Chondrocyte (in vitro differentiated cells): ENCODE measurements around the gene NDUFV3. TPM values are rescaled to one million over a fixed set of nuclear protein-coding genes. Genes with fewer than 3 reads are reported as not detected.

Experiments
- DNase-seq: peaks from one replicate; pipeline ENCODE4 v3.0.0; 2021; ENCODE audit warnings: mixed read lengths, low spot score
- H3K27ac Mint-ChIP-seq: one replicate; pipeline ENCODE4 v1.8.0; 2021; ENCODE audit warnings: mild to moderate bottlenecking, moderate library complexity, mixed read lengths; ENCODE audit not compliant: unreplicated experiment
- H3K27me3 Mint-ChIP-seq: 2 replicates; pipeline ENCODE4 v1.8.0; 2021; ENCODE audit warnings: low read depth, mixed read lengths
- H3K36me3 Mint-ChIP-seq: 2 replicates; pipeline ENCODE4 v1.8.0; 2021; ENCODE audit warnings: low read depth, mixed read lengths
- H3K4me1 Mint-ChIP-seq: 2 replicates; pipeline ENCODE4 v1.8.0; 2021; ENCODE audit warnings: low read depth, mild to moderate bottlenecking, mixed read lengths
- H3K4me3 Mint-ChIP-seq: one replicate; pipeline ENCODE4 v1.8.0; 2021; ENCODE audit warnings: mild to moderate bottlenecking, moderate library complexity, mixed read lengths; ENCODE audit not compliant: unreplicated experiment
- H3K9me3 Mint-ChIP-seq: 2 replicates; pipeline ENCODE4 v1.8.0; 2021; ENCODE audit warnings: low read depth, mixed read lengths
- total RNA-seq: library from RNA; stranded (reverse); gene quantifications from 3 replicates; pipeline ENCODE4 v1.2.1, GENCODE V29; 2021
- TF ChIP-seq, protein P1 (sequence below): fragments of 200-600 bp; sonication (generic); IDR thresholded peaks from 2 replicates; pipeline ENCODE4 v1.5.0; 2021; ENCODE audit warnings: antibody characterized with exemption, mild to moderate bottlenecking, moderate library complexity

Gene NDUFV3
- total RNA-seq, 1 donor from 2014 or later: 41.7 TPM

DNA sequence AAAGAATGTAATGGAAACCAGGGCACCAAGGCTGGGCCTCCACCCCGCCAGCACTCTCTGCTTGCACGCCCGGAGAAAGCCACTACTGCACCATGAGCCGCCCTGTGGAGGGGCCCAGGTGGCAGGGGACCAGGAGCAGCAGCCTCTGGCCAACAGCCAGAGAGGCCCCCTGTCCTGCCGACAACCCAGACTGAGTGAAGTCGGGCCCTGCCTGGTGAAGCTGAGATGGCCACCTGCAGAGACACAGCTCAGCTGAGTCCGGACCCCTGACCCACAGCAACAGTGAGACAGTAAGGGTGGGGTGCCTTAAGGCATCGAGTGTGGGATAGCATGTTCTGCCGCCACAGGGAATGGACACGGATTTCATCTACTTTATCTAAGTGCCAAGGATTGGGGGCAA lies 42.6 kb upstream of the NDUFV3 start:
- H3K9me3 Mint-ChIP-seq: no peaks in the 10 kb centered on the region
- no peak overlapping the region for H3K27ac Mint-ChIP-seq
- peaks cover 36% of the 10 kb centered on the region for H3K36me3 Mint-ChIP-seq
- H3K27me3 Mint-ChIP-seq: no peaks in the 10 kb centered on the region
- TF ChIP-seq, protein P1, sequence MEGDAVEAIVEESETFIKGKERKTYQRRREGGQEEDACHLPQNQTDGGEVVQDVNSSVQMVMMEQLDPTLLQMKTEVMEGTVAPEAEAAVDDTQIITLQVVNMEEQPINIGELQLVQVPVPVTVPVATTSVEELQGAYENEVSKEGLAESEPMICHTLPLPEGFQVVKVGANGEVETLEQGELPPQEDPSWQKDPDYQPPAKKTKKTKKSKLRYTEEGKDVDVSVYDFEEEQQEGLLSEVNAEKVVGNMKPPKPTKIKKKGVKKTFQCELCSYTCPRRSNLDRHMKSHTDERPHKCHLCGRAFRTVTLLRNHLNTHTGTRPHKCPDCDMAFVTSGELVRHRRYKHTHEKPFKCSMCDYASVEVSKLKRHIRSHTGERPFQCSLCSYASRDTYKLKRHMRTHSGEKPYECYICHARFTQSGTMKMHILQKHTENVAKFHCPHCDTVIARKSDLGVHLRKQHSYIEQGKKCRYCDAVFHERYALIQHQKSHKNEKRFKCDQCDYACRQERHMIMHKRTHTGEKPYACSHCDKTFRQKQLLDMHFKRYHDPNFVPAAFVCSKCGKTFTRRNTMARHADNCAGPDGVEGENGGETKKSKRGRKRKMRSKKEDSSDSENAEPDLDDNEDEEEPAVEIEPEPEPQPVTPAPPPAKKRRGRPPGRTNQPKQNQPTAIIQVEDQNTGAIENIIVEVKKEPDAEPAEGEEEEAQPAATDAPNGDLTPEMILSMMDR: no peak
- peaks cover under 1% of the 10 kb centered on the region for H3K4me1 Mint-ChIP-seq
- no peak overlapping the region for H3K4me3 Mint-ChIP-seq
- no peak for DNase-seq

DNA sequence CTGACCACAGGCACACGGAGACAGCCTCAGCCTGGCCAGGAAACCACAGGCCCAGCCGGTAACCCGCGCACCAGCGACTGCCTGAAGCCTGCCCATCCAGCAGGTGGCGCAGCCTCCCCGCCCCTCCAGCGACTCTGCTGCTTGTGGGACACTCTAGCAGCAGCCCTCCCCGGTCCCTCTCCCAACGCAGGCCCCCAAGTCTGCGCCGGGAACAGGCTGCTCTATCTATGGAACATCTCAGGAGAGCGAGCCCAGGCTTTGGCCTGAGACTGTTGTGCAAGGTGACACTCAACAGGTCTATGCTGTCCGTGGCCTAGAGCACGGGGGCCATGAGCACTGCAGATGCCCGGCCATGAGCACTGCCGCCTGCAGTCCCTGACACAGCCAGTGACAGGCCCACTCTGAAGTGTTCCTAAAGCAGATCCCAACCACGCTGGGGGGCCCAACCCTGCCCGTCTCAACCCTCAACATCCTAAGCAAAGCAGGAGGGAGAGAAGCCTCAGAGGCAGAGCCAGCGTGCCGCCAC lies 42.2 kb upstream of the NDUFV3 start:
- Mint-ChIP-seq H3K27me3 (no peaks in the 10 kb centered on the region), H3K4me3 (no peak overlapping the region), H3K9me3 (no peaks in the 10 kb centered on the region), H3K27ac (no peak overlapping the region), H3K36me3 (peaks cover 37% of the 10 kb centered on the region), H3K4me1 (no peaks in the 10 kb centered on the region)
- DNase-seq: no peak
- TF ChIP-seq, protein P1: peak; percentile 65

GRCh38 chr21:42851812-42852665 lies 41.1 kb upstream of the NDUFV3 start:
- H3K4me3 Mint-ChIP-seq: no peak overlapping the region
- DNase-seq: no peak
- H3K4me1 Mint-ChIP-seq: no peaks in the 10 kb centered on the region
- peaks cover 35% of the 10 kb centered on the region for H3K36me3 Mint-ChIP-seq
- no peaks in the 10 kb centered on the region for H3K27me3 Mint-ChIP-seq
- no peaks in the 10 kb centered on the region for H3K9me3 Mint-ChIP-seq
- TF ChIP-seq, protein P1: no peak
- H3K27ac Mint-ChIP-seq: no peak overlapping the region

GRCh38 chr21:42852925-42853570 lies 40.1 kb upstream of the NDUFV3 start:
- DNase-seq: no peak
- TF ChIP-seq, protein P1: no peak
- Mint-ChIP-seq H3K27me3 (no peaks in the 10 kb centered on the region), H3K4me1 (no peaks in the 10 kb centered on the region), H3K9me3 (no peaks in the 10 kb centered on the region), H3K4me3 (no peak overlapping the region), H3K27ac (no peak overlapping the region), H3K36me3 (peaks cover 41% of the 10 kb centered on the region)

DNA sequence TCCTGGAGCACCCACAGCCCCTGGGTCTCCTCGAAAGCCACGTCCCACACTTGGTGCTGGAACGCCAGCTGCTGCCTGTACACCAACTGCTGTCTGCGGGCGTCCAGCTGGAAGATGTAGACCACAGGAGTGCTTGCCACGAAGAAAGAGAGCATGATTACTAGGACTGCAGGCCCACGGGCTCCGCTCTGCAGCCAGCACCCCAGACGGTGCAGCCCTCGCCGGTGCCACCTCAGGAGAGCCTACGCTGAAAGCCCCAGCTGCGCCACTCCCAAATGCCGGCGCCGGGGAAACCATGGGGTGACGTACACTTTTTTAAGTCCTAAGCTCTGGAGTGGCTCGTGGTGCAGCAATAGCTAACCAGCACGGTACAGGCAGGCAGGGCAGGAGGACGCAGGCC lies 39.5 kb upstream of the NDUFV3 start:
- TF ChIP-seq, protein P1: no peak
- DNase-seq: no peak
- H3K27ac Mint-ChIP-seq: no peak overlapping the region
- no peak overlapping the region for H3K4me3 Mint-ChIP-seq
- peaks cover 42% of the 10 kb centered on the region for H3K36me3 Mint-ChIP-seq
- no peaks in the 10 kb centered on the region for H3K27me3 Mint-ChIP-seq
- no peaks in the 10 kb centered on the region for H3K9me3 Mint-ChIP-seq
- H3K4me1 Mint-ChIP-seq: no peaks in the 10 kb centered on the region
